ENCODE measurements around the gene APLP2.
A peak's percentile ranks its signal among the peaks of the same experiment; 100 is the strongest.
"Not testable (repeated sequence)": the region's sequence is repeated elsewhere in the genome, so short reads cannot be mapped to it uniquely, and the experiment has no call there.

Gene APLP2

DNA sequence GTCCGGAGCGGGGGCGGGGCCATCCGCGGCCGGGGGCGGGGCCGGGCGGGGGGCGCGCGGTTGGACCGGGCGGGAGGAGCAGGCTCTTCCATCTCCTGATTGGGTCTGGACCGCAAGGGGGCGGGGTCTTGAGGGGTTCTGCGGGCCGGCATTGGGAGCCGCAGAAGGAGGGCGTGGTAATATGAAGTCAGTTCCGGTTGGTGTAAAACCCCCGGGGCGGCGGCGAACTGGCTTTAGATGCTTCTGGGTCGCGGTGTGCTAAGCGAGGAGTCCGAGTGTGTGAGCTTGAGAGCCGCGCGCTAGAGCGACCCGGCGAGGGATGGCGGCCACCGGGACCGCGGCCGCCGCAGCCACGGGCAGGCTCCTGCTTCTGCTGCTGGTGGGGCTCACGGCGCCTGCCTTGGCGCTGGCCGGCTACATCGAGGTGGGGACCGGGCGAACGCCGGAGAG, at the start of gene APLP2:
Gene APLP2, plus strand, starts transcription at position 236 of the 450 bp plus-strand sequence. Its CDS starts 84 bp downstream, at position 320.
- DNase-seq, result peak; percentile 100

DNA sequence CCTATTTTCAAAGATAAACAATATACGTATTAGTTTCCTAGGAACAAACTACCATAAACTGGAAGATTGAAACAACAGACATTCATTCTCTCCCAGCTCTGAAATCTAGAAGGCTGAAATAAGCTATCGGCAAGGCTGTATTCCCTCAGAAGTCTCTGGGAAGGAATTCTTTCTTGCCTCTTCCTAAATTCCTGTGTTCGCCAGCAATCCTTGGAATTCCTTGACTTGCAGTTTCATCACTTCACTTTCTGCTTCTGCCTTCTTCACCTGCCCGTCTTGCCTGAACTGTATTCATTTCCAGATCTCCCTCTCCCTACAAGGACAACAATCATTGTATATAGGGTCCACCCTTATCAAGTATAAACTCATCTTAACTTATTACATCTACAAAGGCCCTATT, 49.4 kb upstream of the APLP2 start:
- no peak for DNase-seq

DNA sequence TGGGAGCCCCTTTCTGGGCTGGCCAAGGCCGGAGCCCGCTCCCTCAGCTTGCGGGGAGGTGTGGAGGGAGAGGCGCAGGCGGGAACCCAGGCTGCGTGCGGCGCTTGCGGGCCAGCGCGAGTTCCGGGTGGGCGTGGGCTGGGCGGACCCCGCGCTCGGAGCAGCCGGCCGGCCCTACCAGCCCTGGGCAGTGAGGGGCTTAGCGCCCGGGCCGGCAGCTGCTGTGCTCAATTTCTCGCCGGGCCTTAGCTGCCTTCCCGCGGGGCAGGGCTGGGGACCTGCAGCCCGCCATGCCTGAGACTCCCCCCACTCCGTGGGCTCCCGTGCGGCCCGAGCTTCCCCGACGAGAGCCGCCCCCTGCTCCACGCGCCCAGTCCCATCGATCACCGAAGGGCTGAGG, 48.1 kb upstream of the APLP2 start:
- DNase-seq, result not testable (repeated sequence)

DNA sequence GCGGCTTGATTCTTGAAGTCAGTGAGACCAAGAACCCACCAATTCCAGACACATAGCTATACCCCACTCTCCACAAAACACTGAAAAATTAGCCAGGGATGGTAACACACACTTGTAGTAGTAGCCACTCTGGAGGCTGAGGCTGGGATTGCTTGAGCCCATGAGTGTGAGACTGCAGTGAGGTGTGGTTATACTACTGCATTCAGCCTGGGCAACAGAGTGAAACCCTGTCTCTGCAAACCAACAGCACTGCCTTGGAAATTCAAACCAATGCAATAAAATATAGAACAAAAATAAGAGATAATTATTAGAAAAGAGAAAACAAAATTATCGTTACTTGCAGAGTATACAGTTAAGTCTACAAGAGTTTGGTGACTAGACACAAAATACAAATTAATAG, 46.9 kb upstream of the APLP2 start:
- DNase-seq, result no peak

DNA sequence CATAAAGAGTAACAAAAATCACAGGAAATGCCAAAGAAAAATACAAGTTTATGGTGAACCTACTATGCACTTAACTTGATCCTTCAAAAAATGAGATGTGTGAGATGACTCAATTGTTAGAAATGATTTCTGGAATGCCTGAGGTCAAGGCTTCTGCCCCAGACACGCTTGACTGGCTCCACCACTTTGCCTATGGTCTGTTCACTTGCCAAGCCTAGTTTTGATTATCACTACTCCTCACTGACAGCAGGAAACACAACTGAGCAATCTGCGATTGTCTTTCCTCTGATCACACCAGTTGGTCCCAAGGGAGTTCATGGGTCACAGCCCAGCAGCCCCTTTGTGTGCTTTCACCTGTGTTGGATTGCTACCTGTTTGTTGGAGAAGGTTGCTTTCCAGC, 46.5 kb upstream of the APLP2 start:
- DNase-seq, result peak; percentile 14

DNA sequence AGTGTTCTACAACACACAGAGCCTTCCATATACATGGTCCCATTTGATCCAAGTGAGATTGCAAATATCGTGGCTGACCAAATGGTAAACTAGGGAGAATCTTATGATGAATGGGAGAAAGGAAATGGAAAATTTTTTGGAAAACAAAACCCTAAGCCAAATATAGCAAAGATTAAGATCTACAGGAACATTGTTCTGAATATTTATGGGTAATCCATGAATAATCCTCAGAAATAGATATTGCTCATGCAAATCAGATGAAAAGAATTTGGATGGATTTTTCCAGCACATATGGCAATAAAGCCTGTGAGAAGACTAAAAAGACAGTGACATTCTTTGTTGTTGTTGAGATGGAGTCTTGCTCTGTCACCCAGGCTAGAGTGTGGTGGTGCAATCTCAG, 45.3 kb upstream of the APLP2 start:
- no peak for DNase-seq

DNA sequence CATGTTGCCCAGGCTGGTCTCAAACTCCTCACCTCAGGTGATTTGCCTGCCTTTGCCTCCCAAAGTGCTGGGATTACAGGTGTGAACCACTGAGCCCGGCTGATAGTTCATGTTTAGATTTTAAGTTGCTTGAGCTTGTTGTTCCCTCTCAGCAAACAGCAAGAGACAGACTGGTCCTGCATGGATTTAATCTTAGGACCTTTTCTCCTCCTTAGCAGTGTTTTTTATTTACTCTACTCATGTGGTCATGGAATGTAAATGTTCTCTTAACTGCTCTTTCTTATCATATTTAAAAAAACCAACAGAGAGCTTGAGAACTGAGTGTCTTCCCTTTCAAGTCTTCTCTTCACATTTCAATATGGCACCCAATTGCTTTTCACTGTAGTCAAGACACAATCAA, 44.3 kb upstream of the APLP2 start:
- no peak for DNase-seq

DNA sequence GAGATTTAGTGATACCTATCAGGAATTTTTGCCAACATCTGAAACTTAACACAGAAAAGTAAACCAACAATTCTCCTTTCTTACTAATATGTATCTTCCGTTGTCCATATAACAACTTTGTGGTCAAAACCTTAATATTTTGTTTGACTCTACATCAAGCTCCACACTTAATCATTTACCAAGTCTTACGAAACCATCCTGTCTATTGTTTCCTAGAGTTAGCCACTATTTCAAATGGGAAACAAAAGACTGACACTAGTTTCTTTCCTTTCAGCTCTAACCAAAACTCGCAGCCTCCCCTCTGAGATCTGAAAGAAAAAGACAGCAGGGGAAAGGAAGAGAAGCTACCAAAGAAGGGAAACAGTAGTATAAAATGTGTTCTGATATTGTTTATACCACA, 40.6 kb upstream of the APLP2 start:
- no peak for DNase-seq

DNA sequence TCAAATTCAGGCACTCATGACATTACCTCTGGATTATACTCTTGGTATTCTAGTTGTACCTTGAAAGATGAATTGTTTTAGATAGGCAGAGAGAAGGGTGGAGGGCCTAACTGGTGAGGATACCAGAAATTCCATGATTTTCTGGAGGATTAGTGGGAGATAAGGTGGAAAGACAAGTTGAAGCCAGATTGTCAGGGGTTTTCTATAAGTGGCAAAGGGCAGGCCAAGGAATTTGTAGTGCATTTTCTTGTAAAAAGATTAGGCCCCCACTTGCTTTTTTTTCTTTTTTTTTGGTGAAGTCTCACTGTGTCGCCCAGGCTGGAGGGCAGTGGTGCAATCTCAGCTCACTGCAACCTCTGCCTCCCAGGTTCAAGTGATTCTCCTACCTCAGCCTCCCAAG, 38.6 kb upstream of the APLP2 start:
- no peak for DNase-seq

DNA sequence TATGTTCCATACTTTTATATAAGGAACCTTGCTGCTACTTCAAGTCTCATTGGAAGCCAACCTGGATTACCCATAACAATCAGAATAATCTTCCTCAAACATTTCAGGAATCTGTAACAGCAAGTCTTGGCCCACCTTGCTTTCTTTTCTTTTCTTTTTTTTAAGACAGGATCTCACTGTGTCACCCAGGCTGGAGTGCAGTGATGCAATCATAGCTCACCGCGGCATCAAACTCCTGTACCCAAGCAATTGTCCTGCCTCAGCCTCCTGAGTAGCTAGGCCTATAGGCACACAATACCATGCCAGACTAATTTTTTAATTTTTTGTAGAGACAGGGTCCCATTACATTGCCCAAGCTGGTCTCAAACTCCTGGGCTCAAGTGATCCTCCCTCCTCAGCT, 37.7 kb upstream of the APLP2 start:
- DNase-seq, result no peak

DNA sequence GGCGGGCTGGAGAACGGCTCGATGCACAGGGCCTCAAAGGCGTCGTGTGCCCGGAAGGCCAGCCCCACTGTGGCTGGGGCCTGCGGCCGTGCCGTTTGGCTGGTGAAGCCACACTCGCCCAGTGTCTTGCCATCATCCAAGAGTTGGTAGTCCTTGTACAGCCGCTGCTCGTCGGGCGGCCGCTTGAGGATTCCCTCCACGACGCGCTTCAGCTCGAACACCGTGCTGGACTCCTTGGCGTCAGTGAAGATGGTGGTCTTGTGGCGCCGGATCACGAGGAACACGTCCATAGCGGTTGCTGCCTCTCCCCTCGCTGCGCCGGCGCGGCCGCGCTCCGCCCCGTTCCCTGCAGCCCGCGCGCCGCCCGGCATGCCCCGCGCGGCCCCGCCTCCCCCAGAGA, 36.8 kb upstream of the APLP2 start:
- no peak for DNase-seq

DNA sequence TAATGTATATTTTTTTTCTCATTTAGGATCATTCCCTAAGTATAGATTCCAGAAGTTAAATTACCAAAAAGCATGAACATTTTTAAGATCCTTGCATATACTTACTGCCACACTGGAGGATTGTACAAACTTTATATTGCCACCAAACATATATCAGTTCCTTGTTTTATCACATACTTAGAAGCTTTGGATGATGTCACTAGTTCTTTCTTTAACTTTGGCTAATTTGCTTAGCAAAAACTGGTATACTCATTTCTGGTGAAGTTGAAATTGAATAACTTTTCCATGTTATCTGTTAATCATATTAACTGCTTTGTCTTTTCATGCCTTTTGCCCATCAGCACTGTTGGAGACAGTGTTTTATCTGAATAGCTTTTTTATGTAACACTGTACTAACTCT, 35.5 kb upstream of the APLP2 start:
- DNase-seq, result peak; percentile 16

DNA sequence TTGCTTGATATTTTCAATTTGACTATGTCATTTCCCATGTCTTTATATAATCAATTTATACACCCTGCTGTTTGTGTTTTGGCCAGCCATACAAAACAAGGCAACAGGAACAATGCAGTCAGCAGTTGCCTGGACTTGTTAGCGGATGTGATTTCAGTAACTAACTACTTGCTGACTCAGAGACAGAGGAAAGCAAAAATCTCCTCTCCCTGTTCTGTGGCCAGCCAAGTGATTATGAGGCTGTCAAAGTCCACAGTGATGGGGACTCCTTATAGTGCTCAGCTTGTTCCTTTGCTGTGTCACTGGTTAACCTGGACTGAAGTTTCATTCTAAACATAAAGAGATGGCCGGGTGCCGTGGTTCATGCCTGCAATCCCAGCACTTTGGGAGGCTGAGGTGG, 32.6 kb upstream of the APLP2 start:
- DNase-seq, result no peak

DNA sequence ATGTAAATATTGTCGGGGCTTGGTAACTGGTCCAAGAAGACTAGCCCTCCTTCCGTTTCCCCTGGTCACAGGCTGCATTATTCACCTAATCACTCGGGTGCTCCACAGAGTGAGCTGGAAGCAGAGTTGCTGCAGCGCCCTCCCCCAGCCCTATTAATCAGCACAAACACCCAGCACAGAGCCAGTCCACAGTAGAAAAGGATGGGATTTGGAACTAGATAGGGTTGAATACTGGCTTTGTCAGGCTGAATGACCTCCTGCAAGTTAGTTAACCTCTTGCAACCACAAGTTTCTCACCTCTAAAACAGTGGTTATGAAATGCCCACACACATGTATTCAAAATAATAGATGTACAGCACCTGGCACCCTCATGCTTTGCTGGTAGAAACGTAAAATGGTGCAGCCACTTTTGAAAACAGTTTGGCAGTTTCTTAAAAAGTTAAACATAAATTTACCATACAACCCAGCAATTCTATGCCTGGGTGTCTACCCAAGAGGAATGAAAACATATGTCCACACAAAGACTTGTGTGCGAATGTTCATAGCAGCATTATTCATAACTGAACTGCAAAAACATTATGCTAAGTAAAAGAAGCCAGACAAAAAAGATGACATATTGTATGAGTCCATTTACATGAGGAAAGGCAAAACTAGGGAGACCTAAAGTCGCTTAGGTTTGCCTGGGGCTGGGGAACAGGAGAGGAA, 31.7 kb upstream of the APLP2 start:
- no peak for DNase-seq

DNA sequence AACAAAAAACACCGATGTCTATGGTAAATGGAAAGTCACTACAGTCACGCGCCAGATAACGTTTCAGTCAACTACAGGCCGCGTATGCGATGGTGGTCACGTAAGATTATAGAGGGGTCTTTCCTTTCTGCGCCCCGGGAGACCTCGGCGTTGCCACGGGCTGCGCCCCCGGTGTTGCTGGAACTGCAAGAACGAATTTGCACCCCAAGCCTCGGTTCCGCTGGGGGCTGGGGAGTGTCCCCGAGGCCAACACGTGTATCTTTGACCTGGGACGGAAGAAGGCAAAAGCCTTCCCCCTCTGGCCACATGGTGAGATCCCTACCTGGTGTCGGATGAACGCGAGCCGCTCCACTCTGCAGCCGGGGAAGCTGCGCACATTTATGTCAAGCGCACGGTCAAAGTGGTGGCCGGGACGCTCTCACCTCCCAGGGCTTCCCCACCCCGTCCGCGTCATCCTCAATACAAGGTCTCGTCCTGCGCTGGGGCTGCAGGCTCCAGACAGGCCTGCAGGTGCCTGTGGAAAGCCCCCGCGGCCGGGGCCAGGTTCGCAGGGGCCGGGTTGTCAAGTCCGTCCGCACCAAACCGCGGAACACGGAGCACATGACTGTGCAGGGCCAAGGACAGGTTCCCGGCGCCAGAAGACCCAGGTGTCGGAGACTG, 29.3 kb upstream of the APLP2 start:
- DNase-seq, result no peak

DNA sequence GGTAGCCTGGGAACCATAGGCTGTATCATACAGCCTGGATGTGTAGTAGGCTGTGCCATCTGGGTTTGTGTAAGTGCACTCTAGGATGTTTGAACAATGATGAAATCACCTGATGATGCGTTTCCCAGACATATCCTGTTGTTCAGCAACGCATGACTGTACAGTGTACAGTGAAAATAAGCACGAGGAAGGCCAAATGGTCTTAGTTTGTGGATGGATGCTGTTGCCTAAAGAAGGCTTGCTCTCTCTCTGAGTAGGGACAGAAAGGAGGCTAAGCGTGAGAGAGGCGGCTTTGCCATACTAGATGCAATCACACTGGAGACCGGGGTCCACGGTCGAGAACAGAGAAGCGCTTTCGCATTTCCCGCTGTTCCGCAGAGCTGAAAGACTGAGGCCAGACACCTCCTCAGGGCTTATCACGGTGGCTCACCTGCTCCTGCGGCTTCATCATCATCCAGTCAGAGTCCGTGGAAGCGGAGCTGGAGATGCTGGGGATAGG, 27.6 kb upstream of the APLP2 start:
- DNase-seq, result no peak

DNA sequence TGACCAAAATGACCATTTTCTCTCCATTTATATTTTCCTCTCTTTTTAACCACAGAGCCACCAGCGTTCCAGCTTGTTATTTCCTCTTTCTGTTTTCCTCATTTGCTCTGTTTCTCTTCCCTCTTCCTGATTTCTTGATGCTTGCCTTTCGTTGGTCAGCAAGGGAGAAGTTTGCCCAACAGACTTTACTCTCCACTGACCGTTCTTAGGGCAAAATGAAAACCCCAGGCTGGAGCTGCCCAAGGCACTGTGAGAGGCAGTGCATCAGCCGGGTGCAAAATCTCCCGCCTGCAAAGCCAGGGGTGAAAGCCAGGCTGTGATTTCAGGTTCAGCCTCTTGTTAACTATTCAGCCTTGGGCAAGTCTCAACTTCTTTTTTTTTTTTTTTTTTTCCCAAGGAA, 26.1 kb upstream of the APLP2 start:
- peak; percentile 47 for DNase-seq

DNA sequence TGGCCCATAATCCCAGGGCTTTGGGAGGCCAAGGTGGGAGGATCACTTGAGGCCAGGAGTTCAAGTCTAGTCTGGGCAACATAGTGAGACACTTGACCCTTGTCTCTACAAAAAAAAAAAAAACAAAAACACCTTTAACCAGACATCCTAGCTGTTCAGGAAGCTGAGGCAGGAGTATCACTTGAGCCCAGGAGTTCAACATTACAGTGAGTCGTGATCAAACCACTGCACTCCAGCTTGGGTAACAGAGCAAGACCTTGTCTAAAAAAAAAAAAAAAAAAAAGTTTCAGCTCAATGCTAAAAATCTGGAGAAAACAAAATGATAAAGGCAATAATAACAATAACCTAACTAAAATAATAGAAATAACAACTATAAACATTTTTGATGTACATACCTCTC, 22.6 kb upstream of the APLP2 start:
- DNase-seq, result no peak

DNA sequence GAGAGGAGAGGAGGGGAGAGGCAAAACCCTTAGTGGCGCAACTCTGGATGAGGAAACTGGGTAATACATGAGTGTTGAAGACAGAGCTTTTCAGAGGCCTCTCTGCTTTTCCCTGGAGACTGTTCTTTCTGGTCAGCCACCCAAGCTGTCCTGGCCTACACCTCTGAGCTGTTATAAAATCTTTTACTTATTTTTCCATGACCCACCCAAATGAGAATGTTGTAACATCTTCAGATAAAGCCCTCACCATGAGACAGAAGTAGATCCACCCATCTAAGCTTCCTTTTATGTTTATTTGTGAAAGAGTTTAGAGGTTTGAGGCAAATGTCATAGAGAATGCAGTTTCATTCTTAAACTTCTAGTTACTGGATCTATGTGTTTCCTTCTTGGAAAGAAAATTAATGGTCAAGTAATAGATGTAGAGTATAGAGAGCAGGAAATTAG, 20.3 kb upstream of the APLP2 start:
- DNase-seq, result peak; percentile 51

DNA sequence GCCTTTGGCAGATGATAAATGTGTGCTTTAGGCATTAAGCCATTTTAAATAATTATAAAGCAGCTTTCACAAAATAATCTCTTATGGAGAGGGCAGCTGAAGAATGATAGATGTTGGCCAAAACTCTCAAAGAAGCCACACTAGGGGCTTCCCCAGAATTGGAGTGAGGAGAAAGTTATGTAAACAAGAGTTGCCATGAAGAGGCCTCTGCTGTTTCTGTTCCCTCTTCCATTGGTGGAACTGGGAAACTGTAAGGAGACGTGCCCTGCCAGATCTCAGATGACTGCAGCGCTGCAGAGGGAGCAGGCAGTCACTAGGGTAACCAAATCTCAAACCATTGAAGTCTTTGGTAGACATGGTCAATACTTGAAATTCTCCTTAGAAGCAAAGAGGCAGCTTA, 19.4 kb upstream of the APLP2 start:
- no peak for DNase-seq

DNA sequence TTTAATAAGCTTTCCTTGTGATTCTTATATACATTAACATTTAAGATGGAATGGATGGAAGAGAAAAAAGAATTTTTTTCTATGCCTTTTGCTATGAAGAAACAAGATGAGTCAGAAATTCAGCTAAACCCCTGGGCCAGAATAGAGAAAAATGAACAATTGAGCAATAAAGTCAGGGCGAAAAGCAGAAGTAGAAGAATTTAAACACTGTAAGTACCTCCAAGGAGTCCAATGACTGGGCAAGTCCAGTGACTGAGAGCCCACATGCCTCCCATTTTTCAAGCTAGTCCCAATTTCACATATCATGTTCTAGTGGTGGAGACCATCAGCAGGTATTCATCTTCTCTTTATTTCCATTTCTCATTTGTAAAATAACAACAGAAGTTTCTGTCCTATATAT, 18.6 kb upstream of the APLP2 start:
- DNase-seq, result peak; percentile 87

DNA sequence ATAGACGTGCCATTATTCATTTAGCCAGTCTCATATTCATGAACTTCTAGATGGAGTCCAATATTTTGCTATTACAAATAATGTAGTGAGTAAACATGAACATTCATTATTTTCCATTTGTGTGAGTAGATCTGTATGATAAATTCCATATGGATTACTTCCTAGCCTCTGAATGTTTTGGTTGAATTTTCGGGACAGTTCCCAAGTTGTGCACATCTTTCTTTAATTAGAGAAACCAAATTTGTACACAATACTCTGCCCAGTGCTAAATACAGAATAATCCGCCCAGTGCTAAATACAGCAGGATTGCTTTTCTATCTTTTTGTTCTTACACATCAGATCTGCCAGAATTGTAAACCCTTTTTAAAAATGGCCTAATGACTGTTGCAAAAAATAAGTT, 17.1 kb upstream of the APLP2 start:
- DNase-seq, result no peak

DNA sequence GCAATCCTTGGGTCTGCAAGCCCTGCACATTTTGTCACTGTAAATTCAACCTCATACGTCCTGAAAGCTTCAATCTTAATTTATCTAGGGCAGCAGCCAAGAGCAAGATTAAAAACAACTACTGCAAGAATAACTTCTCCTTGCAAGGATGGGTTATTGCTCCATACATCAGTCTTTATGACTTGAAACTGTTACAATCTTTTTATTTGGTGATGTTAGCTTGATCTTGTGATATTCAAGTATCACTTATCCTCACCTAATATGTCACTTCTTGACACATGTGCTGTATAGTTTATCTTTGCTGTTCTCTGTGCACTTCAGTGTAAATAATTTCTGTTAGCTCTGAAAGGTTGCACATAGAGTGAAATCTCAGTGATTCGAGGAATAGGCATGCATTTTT, 14.7 kb upstream of the APLP2 start:
- DNase-seq, result no peak

DNA sequence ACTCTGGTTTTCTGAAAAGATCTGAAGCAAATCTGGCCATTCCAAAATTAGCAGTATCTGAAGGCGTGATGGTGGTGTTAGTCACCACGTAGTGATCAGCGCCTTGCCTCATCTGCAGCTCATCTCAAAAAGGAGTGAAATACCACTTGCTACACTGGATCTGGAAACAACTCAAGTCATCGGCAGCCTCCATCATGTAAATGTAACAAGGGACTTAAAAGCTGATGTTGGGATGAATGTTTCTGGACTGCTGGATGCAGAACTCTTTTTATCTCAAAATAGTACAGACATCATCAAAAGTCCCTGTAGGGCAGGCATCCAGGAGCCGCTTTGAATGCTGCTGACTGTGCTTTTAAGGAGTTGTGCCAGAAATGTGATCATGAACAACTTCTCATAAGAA, 14.1 kb upstream of the APLP2 start:
- DNase-seq, result no peak

DNA sequence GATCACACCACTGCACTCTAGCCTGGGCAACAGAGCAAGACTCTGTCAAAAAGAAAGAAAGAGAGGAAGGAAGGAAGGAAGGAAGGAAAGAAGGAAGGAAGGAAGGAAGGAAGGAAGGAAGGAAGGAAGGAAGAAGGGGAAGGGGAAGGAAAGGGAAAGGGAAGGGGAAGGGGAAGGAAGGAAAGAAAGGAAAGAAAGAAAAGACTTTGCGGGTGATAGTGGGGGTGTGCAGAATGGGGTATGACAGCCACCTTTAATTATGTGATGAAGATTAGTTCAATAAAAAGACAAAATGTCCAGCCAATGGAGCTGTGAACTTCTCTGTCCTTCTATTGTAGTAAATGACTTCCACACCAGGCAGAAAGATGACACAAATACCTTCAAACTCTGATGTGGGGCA, 8.7 kb upstream of the APLP2 start:
- DNase-seq, result no peak
